ENCODE results near the gene PPP4R4. TPM values are rescaled to one million over a fixed set of nuclear protein-coding genes. Genes with fewer than 3 reads are reported as not detected.

Gene PPP4R4
- polyA plus RNA-seq, 3 donors = 0.08 TPM; not detected in 2

GRCh38 chr14:94288610-94289465, 114.7 kb downstream of the PPP4R4 start:
- Mint-ChIP-seq H3K27me3 (ENCODE audit: low read depth in 3 of 3) (peaks cover 0 to 5% (median 4%) of the 10 kb centered on the region in 3 donors), H3K36me3 (no peaks in the 10 kb centered on the region), H3K9me3 (peaks cover 0 to 5% (median 2%) of the 10 kb centered on the region in 7 donors), H3K4me3 (no peak overlapping the region), H3K27ac (peak overlapping the region in 1 of 7 donors; percentile 36), H3K4me1 (no peaks in the 10 kb centered on the region)
- intact Hi-C loops (cut with micrococcal nuclease) = no loop called here
- no peaks in the 10 kb centered on the region for H4K20me1 ChIP-seq (ENCODE audit: insufficient read depth, low read length)
- DNase-seq = no peak
- no peaks in the 10 kb centered on the region for H3K27me3 ChIP-seq (ENCODE audit: control insufficient read depth in 2 of 2, insufficient read depth in 2 of 2, low read length in 2 of 2)
- no peaks in the 10 kb centered on the region for H3K79me2 ChIP-seq (ENCODE audit: insufficient read depth, low read length)
- H3K27ac ChIP-seq (ENCODE audit: low read depth in 1 of 2, low read length in 2 of 2) = no peak overlapping the region
- no peaks in the 10 kb centered on the region for H3K9me3 ChIP-seq (replicated peaks in 1 of 2; ENCODE audit: control insufficient read depth in 1 of 2, insufficient read depth in 1 of 2, low read length in 2 of 2)
- H3K9ac ChIP-seq (ENCODE audit: insufficient read depth, low read length, poor library complexity, severe bottlenecking) = no peak overlapping the region
- H3K4me2 ChIP-seq (replicated peaks; ENCODE audit: extremely low read depth, low read length, poor library complexity, severe bottlenecking) = no peak overlapping the region
- TF ChIP-seq CTCF (IDR thresholded peaks at IDR 0.05) = no peak
- H2AFZ ChIP-seq (ENCODE audit: insufficient read depth, low read depth, low read length, poor library complexity, severe bottlenecking) = no peak overlapping the region
- H3K4me1 ChIP-seq (ENCODE audit: control insufficient read depth in 1 of 2, insufficient read depth in 2 of 2, low read length in 2 of 2) = no peaks in the 10 kb centered on the region
- no peaks in the 10 kb centered on the region for H3K36me3 ChIP-seq (replicated peaks in 1 of 2; ENCODE audit: control insufficient read depth in 1 of 2, insufficient read depth in 2 of 2, low read length in 2 of 2)
- 84% methylated on average over 11 of the region's 14 CpGs for WGBS (ENCODE audit: insufficient coverage)
- H3K4me3 ChIP-seq (replicated peaks in 1 of 3; ENCODE audit: low read depth in 2 of 3, low read length in 3 of 3) = no peak overlapping the region

- no peak overlapping the region for H3K27ac Mint-ChIP-seq
- H3K9me3 Mint-ChIP-seq = peaks cover 0 to 5% (median 2%) of the 10 kb centered on the region in 7 donors
- no peaks in the 10 kb centered on the region for H3K79me2 ChIP-seq (ENCODE audit: insufficient read depth, low read length)
- no peak overlapping the region for H3K4me3 ChIP-seq (replicated peaks in 1 of 3; ENCODE audit: low read depth in 2 of 3, low read length in 3 of 3)
- H3K27ac ChIP-seq (ENCODE audit: low read depth in 1 of 2, low read length in 2 of 2) = no peak overlapping the region
- H3K27me3 ChIP-seq (ENCODE audit: control insufficient read depth in 2 of 2, insufficient read depth in 2 of 2, low read length in 2 of 2) = no peaks in the 10 kb centered on the region
- intact Hi-C loops (cut with micrococcal nuclease) = no loop called here
- H3K36me3 ChIP-seq (replicated peaks in 1 of 2; ENCODE audit: control insufficient read depth in 1 of 2, insufficient read depth in 2 of 2, low read length in 2 of 2) = no peaks in the 10 kb centered on the region
- no peak for DNase-seq
- H3K4me1 ChIP-seq (ENCODE audit: control insufficient read depth in 1 of 2, insufficient read depth in 2 of 2, low read length in 2 of 2) = no peaks in the 10 kb centered on the region
- no peak overlapping the region for H3K4me2 ChIP-seq (replicated peaks; ENCODE audit: extremely low read depth, low read length, poor library complexity, severe bottlenecking)
- no peaks in the 10 kb centered on the region for H4K20me1 ChIP-seq (ENCODE audit: insufficient read depth, low read length)
- TF ChIP-seq CTCF (IDR thresholded peaks at IDR 0.05) = no peak
- no peaks in the 10 kb centered on the region for H3K36me3 Mint-ChIP-seq
- H3K9ac ChIP-seq (ENCODE audit: insufficient read depth, low read length, poor library complexity, severe bottlenecking) = no peak overlapping the region
- H3K27me3 Mint-ChIP-seq (ENCODE audit: low read depth in 3 of 3) = peaks cover 1 to 9% (median 3%) of the 10 kb centered on the region in 3 donors
- WGBS (ENCODE audit: insufficient coverage) = 93% methylated on average over 5 of the region's 8 CpGs
- H2AFZ ChIP-seq (ENCODE audit: insufficient read depth, low read depth, low read length, poor library complexity, severe bottlenecking) = no peak overlapping the region
- no peaks in the 10 kb centered on the region for H3K9me3 ChIP-seq (replicated peaks in 1 of 2; ENCODE audit: control insufficient read depth in 1 of 2, insufficient read depth in 1 of 2, low read length in 2 of 2)
- no peak overlapping the region for H3K4me3 Mint-ChIP-seq
- no peaks in the 10 kb centered on the region for H3K4me1 Mint-ChIP-seq
These were observed 116.1 kb downstream of the PPP4R4 start for GRCh38 chr14:94290197-94290596.

Data from CD14-positive monocyte (primary cell).